ENCODE measurements around the gene ALDH3A1.

ALDH3A1 gene

GRCh38 chr17:19718613-19719354 is 29.3 kb downstream of the ALDH3A1 start:
- DNase-seq = no peak

GRCh38 chr17:19718041-19718612 is 30.0 kb downstream of the ALDH3A1 start:
- no peak for DNase-seq

GRCh38 chr17:19717411-19717908 is 30.6 kb downstream of the ALDH3A1 start:
- no peak for DNase-seq

DNA sequence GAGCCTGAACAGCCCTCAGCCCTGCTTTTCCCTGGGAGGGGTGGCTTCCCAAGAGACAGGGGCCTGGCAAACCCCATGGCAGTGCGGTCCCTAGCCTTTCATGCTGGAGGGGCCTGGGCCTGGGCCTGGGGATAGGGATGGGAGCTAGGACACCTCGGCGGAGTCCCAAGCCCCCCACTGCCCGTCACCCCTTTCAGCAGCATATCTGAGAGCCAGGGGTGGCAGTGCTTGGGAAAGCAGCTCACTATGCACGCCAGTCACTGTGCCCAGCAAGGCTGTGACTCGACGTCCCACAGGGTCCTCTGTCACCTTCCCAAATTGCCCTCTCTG is 31.1 kb downstream of the ALDH3A1 start:
- no peak for DNase-seq

DNA sequence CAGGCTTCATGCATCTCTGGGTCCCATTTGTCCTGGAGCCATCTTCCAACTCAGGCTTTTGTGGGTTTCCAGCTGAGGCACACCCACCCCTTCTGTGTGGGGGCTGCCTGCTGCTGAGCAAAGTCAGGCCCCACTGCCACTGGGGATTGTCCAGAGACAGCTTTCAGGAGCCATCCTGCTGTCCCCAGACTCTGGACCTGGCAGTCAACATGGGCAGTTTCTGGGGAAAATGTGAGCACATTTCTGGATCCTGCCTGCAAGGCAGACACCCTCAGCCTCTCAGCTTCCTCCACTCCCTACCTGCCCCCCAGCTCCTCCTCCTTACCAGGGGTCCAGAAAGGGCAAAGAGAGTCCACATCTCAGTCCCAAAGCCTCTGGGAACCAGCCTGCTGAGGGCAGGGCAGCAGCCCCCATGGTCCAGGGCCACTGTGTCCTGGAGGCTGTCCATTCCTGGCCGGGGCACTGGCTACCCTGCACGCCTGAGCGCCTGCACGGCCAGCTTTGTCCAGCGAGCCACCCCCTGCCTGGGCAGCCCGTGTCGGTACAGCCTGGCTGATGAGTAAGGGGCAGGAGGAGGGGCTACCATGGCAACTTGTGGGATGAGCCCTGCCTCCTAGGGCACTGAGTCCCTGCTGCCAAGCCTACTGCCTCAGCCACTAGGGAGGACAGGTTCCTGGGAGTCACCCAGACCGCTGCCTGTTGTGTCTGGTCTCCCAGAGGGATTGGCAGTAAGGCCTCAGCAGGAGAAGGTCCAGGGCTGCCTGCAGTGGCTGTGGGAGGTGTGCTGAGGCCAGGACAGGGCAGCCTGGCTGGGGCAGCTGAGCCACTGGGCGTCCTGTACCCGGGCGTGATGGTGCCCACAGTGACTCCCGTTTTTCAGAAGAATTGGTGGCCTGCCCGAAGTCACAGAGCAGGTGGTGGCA is 31.7 kb downstream of the ALDH3A1 start, which contains the start of gene SLC47A2:
Gene SLC47A2, minus strand, starts transcription at position 477 of the 923 bp plus-strand sequence. Its CDS starts 29 bp downstream, at position 448.
- DNase-seq = no peak

GRCh38 chr17:19714542-19715411 is 33.3 kb downstream of the ALDH3A1 start:
- peak; percentile 59 for DNase-seq

DNA sequence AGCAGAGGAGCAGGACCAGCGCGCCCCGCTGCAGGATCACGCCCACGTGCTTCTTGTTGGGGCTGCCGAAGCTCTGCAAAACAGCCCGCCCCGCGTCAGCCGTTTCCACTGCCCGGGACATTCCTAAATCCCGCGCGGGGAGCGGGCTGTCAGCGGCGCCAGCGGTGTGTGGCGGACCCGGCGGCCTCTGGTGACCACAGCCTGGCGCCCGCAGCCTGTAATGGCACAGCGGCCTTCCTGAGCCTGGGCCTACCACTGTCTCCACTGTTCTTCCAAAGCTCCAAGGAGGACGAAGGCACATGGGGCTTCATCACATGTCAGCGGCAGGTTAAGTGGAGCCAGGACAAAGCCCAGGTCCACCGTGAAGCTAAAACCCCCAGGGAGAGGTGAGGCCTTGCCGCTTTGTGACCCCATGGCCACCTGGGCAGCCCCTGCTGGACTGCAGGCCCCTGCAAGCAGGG is 34.2 kb downstream of the ALDH3A1 start:
- DNase-seq = no peak

GRCh38 chr17:19713462-19713861 is 34.6 kb downstream of the ALDH3A1 start:
- no peak for DNase-seq

DNA sequence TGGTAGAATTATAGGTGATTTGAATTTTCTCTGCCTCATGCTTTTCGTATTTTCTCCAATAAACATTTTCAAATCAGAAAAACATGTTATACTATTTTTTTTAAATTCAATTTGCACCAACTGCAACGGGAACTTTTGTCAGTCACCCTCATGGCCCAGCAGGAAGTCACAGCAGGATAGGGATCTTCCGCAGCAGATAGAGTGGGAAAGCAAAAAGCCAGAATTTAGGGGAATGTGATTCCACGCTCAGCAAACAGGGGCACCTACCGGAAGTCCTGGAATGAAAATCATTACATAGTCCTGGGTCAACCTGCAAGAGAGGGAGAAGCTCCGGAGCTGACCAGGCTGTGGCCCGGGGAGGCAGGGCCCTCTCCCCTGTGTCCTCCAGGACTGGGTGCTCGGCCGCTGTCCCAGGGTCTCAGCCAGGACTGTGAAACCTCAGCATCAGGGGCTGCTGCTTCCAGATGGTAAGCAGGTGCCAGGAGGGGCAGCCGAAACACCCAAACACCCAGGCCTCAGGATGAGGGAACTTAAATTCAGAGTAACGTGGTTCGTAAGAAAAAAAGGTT is 35.6 kb downstream of the ALDH3A1 start:
- no peak for DNase-seq

DNA sequence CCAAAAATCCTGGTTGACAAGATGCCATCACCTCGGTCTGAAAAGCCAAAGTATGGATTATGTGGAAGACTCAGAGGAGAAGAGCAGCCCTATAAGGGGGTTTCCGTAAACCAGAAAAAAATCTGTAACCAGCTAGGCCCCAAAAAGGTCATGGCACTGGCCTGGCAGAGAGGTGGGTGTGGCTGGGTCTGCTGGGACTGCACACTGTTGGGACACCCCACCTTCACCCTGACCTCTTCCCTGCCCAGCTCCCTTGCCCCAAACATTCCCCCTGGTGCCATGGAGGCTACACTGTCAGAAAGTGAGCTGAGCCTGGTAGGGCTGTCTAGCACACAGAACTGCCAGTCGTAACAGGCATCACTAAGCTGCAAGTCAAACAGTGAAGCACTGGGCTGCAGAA is 38.3 kb downstream of the ALDH3A1 start:
- DNase-seq = no peak

- DNase-seq = no peak
Measured at GRCh38 chr17:19708431-19709175, 39.5 kb downstream of the ALDH3A1 start.

GRCh38 chr17:19707728-19708221 is 40.3 kb downstream of the ALDH3A1 start:
- DNase-seq = no peak

GRCh38 chr17:19706791-19707727 is 41.0 kb downstream of the ALDH3A1 start:
- DNase-seq = no peak

DNA sequence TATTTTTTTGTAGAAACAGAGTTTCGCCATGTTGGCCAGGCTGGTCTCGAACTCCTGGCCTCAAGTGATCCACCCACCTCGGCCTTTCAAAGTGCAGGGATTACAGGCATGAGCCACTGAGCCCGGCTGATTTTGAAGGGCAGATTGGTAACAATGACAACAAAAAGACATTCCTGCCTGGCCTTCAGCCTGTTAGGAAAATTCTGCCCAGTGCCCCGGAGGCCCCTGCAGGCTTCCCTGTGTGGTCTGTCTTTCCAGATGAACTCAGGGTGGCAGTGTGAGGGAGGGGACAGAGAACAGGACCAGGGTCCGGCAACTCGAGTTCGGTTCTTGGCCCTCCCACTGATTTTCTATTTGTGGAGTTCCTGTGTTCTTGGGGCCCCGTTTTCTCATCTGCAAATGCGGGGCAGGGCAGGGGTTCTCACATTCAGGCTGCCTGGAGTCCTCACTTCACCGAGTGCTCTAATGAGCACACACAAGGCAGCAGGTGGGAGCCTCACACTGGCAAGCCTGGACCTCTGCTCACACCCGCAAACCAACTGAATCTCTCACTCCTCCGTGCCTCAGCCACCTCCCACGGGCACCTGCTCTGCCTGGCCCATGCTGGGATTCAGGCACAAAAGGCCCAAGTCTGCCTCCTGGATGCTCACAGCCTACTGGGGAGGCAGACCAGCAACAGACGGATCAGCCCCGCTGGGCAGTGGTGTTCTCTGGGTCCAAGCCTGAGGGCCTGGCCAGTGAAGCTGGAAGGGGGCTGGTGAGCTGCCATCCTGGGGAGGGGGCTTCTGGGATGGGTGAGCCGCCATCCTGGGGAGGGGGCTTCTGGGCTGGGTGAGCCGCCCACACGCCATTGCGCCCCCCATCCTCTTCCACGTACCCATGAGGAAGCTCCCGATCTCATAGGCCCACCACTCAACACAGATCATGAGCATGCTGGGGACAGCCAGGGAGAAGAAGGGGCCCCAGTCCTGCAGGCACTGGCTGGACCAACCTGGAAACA is 42.0 kb downstream of the ALDH3A1 start:
- DNase-seq = no peak

DNA sequence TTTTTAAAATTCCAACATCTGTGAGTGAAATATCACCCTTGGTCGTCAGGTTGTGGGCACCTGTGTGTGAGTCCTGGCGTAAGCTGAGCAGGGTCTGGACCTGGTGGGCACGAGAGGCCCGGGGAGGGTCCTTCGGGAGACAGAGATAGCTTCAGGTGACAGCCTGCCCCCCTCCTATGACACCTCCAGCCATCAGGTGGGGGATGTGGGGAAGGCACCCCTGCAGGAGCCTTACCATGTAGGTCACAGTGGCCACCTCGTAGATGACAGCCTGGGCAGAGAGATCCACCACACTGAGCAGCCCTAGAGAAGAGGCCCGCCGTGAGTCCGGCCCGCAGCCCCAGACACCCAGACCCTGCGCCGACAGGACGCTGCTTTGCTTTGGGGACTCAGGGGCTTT is 42.9 kb downstream of the ALDH3A1 start:
- no peak for DNase-seq

GRCh38 chr17:19703828-19704613 is 44.1 kb downstream of the ALDH3A1 start:
- DNase-seq = no peak

GRCh38 chr17:19703106-19703827 is 44.8 kb downstream of the ALDH3A1 start:
- DNase-seq = peak; percentile 21
